ENCODE results near the gene FBXW7. TPM values are rescaled to one million over a fixed set of nuclear protein-coding genes. Genes with fewer than 3 reads are reported as not detected.

Gene FBXW7
- total RNA-seq, 2 experiments from 2014 or later = 50.6 to 56.9 TPM

- H3K9me3 Mint-ChIP-seq (ENCODE audit: insufficient read depth) = no peaks in the 10 kb centered on the region
- DNase-seq (no peak), ATAC-seq (peak; percentile 39)
- no peaks in the 10 kb centered on the region for H3K27me3 Mint-ChIP-seq (ENCODE audit: low read depth)
- H3K36me3 Mint-ChIP-seq (ENCODE audit: low read depth) = peaks cover 27% of the 10 kb centered on the region
- CTCF ChIA-PET = interaction anchor here (2.1 kb wide), 1 partner anchor 9 kb away, joined by 9 read pairs; no protein-coding TSS in a partner anchor
- peak overlapping the region; percentile 54 for H3K4me3 Mint-ChIP-seq
- peaks cover 37% of the 10 kb centered on the region for H3K4me1 Mint-ChIP-seq (ENCODE audit: low read depth)
- H3K27ac Mint-ChIP-seq = no peak overlapping the region
- POLR2A ChIA-PET = no interaction called here
These were observed 25.3 kb downstream of the FBXW7 start for GRCh38 chr4:152510349-152511147.

GRCh38 chr4:152509595-152510225 lies 26.2 kb downstream of the FBXW7 start:
- CTCF ChIA-PET = interaction anchor here (0.7 to 2.1 kb wide), 2 partner anchors 8 to 345 kb away, joined by 3 to 9 read pairs; no protein-coding TSS in a partner anchor

GRCh38 chr4:152508818-152509217 lies 27.1 kb downstream of the FBXW7 start:
- DNase-seq (no peak), ATAC-seq (no peak)
- Mint-ChIP-seq H3K4me1 (ENCODE audit: low read depth) (peaks cover 29% of the 10 kb centered on the region), H3K27ac (no peak overlapping the region), H3K27me3 (ENCODE audit: low read depth) (no peaks in the 10 kb centered on the region), H3K36me3 (ENCODE audit: low read depth) (peaks cover 20% of the 10 kb centered on the region), H3K4me3 (no peak overlapping the region), H3K9me3 (ENCODE audit: insufficient read depth) (no peaks in the 10 kb centered on the region)
- ChIA-PET CTCF (interaction anchor here (2.1 kb wide), 1 partner anchor 8 kb away, joined by 9 read pairs; no protein-coding TSS in a partner anchor), POLR2A (no interaction called here)

More at GRCh38 chr4:152509595-152510225, 26.2 kb downstream of the FBXW7 start:
- Mint-ChIP-seq H3K27me3 (ENCODE audit: low read depth) (no peaks in the 10 kb centered on the region), H3K27ac (no peak overlapping the region), H3K9me3 (ENCODE audit: insufficient read depth) (no peaks in the 10 kb centered on the region), H3K4me3 (no peak overlapping the region), H3K36me3 (ENCODE audit: low read depth) (peaks cover 26% of the 10 kb centered on the region), H3K4me1 (ENCODE audit: low read depth) (peaks cover 37% of the 10 kb centered on the region)
- no peak for DNase-seq
- ATAC-seq = no peak
- POLR2A ChIA-PET = interaction anchor here (0.6 kb wide), 1 partner anchor 164 kb away, joined by 6 read pairs; no protein-coding TSS in a partner anchor

GRCh38 chr4:152508386-152508785 lies 27.5 kb downstream of the FBXW7 start:
- Mint-ChIP-seq H3K27ac (no peak overlapping the region), H3K9me3 (ENCODE audit: insufficient read depth) (no peaks in the 10 kb centered on the region), H3K27me3 (ENCODE audit: low read depth) (no peaks in the 10 kb centered on the region), H3K4me3 (no peak overlapping the region), H3K36me3 (ENCODE audit: low read depth) (peaks cover 20% of the 10 kb centered on the region), H3K4me1 (ENCODE audit: low read depth) (peaks cover 29% of the 10 kb centered on the region)
- ChIA-PET POLR2A (no interaction called here), CTCF (no interaction called here)
- DNase-seq = no peak
- no peak for ATAC-seq

- Mint-ChIP-seq H3K4me1 (ENCODE audit: low read depth) (peaks cover 14% of the 10 kb centered on the region), H3K27ac (no peak overlapping the region), H3K36me3 (ENCODE audit: low read depth) (peaks cover 11% of the 10 kb centered on the region), H3K4me3 (no peak overlapping the region), H3K9me3 (ENCODE audit: insufficient read depth) (no peaks in the 10 kb centered on the region), H3K27me3 (ENCODE audit: low read depth) (no peaks in the 10 kb centered on the region)
- ChIA-PET POLR2A (interaction anchor here (1.5 kb wide), 1 partner anchor 33 kb away, joined by 6 read pairs; the partner anchor contains the start of gene FBXW7), CTCF (interaction anchor here (0.8 to 6.6 kb wide), 8 partner anchors 11 to 275 kb away, joined by 3 to 152 read pairs (median 10); partner anchors contain the start of gene FBXW7)
- DNase-seq = no peak
- no peak for ATAC-seq
These were observed 32.1 kb downstream of the FBXW7 start for GRCh38 chr4:152503653-152504290.

- Mint-ChIP-seq H3K27me3 (ENCODE audit: low read depth) (no peaks in the 10 kb centered on the region), H3K4me3 (no peak overlapping the region), H3K9me3 (ENCODE audit: insufficient read depth) (no peaks in the 10 kb centered on the region), H3K36me3 (ENCODE audit: low read depth) (peaks cover 5% of the 10 kb centered on the region), H3K27ac (no peak overlapping the region), H3K4me1 (ENCODE audit: low read depth) (peaks cover 12% of the 10 kb centered on the region)
- CTCF ChIA-PET = interaction anchor here (0.6 to 6.6 kb wide), 61 partner anchors 8 to 625 kb away, joined by 3 to 152 read pairs (median 6); partner anchors contain the start of genes ARFIP1, FBXW7, TIGD4 and TMEM154
- POLR2A ChIA-PET = interaction anchor here (0.9 to 2.0 kb wide), 2 partner anchors 34 to 277 kb away, joined by 3 to 12 read pairs; partner anchors contain the start of genes FBXW7 and TIGD4
- DNase-seq = no peak
- ATAC-seq = no peak
These were observed 33.9 kb downstream of the FBXW7 start for GRCh38 chr4:152501846-152502536.

GRCh38 chr4:152500800-152501434 lies 35.0 kb downstream of the FBXW7 start:
- Mint-ChIP-seq H3K4me1 (ENCODE audit: low read depth) (peaks cover 14% of the 10 kb centered on the region), H3K36me3 (ENCODE audit: low read depth) (peaks cover 3% of the 10 kb centered on the region)

GRCh38 chr4:152500275-152500674 lies 35.6 kb downstream of the FBXW7 start:
- ATAC-seq = no peak
- H3K9me3 Mint-ChIP-seq (ENCODE audit: insufficient read depth) = no peaks in the 10 kb centered on the region
- ChIA-PET CTCF (interaction anchor here (0.9 to 6.6 kb wide), 32 partner anchors 9 to 364 kb away, joined by 3 to 152 read pairs (median 8); partner anchors contain the start of genes FBXW7 and TMEM154), POLR2A (no interaction called here)
- peaks cover 19% of the 10 kb centered on the region for H3K4me1 Mint-ChIP-seq (ENCODE audit: low read depth)
- no peak overlapping the region for H3K4me3 Mint-ChIP-seq
- H3K27me3 Mint-ChIP-seq (ENCODE audit: low read depth) = no peaks in the 10 kb centered on the region
- H3K36me3 Mint-ChIP-seq (ENCODE audit: low read depth) = peaks cover 7% of the 10 kb centered on the region
- no peak for DNase-seq
- no peak overlapping the region for H3K27ac Mint-ChIP-seq

More at GRCh38 chr4:152500800-152501434, 35.0 kb downstream of the FBXW7 start:
- H3K27ac Mint-ChIP-seq = no peak overlapping the region
- H3K27me3 Mint-ChIP-seq (ENCODE audit: low read depth) = no peaks in the 10 kb centered on the region
- POLR2A ChIA-PET = interaction anchor here (2.0 kb wide), 1 partner anchor 35 kb away, joined by 12 read pairs; the partner anchor contains the start of gene FBXW7
- H3K4me3 Mint-ChIP-seq = no peak overlapping the region
- ATAC-seq (peak; percentile 85), DNase-seq (peak; percentile 84)
- H3K9me3 Mint-ChIP-seq (ENCODE audit: insufficient read depth) = no peaks in the 10 kb centered on the region
- CTCF ChIA-PET = interaction anchor here (0.5 to 6.6 kb wide), 72 partner anchors 9 to 627 kb away, joined by 3 to 152 read pairs (median 5); partner anchors contain the start of genes ARFIP1, FBXW7, TIGD4 and TMEM154

- DNase-seq (no peak), ATAC-seq (no peak)
- H3K36me3 Mint-ChIP-seq (ENCODE audit: low read depth) = peaks cover 9% of the 10 kb centered on the region
- ChIA-PET POLR2A (no interaction called here), CTCF (interaction anchor here (0.5 to 4.5 kb wide), 15 partner anchors 9 to 581 kb away, joined by 3 to 46 read pairs (median 5); partner anchors contain the start of gene TMEM154)
- peaks cover 19% of the 10 kb centered on the region for H3K4me1 Mint-ChIP-seq (ENCODE audit: low read depth)
- no peak overlapping the region for H3K4me3 Mint-ChIP-seq
- H3K9me3 Mint-ChIP-seq (ENCODE audit: insufficient read depth) = no peaks in the 10 kb centered on the region
- H3K27ac Mint-ChIP-seq = no peak overlapping the region
- no peaks in the 10 kb centered on the region for H3K27me3 Mint-ChIP-seq (ENCODE audit: low read depth)
These were observed 36.5 kb downstream of the FBXW7 start for GRCh38 chr4:152499344-152499743.

GRCh38 chr4:152494020-152494419 lies 41.9 kb downstream of the FBXW7 start:
- no peaks in the 10 kb centered on the region for H3K27me3 Mint-ChIP-seq (ENCODE audit: low read depth)
- POLR2A ChIA-PET = no interaction called here
- DNase-seq = no peak
- H3K27ac Mint-ChIP-seq = no peak overlapping the region
- no peaks in the 10 kb centered on the region for H3K9me3 Mint-ChIP-seq (ENCODE audit: insufficient read depth)
- H3K36me3 Mint-ChIP-seq (ENCODE audit: low read depth) = peaks cover 32% of the 10 kb centered on the region
- no peak overlapping the region for H3K4me3 Mint-ChIP-seq
- H3K4me1 Mint-ChIP-seq (ENCODE audit: low read depth) = peaks cover 16% of the 10 kb centered on the region
- CTCF ChIA-PET = no interaction called here
- ATAC-seq = no peak

Measured in activated CD8-positive, alpha-beta T cell treated with anti-CD3 and anti-CD28 coated beads, Interleukin-2, amount 10 ng/mL, durations not matched to agents 7 days and 5 days (primary cell).